GM19023 (cell line): ENCODE results near the gene TSPAN3.

Experiments
- ATAC-seq: cut with Tn5 transposase; IDR thresholded peaks from one replicate; pipeline ENCODE4 v1.9.1; 2021; ENCODE audit warnings: mild to moderate bottlenecking, moderate library complexity; ENCODE audit not compliant: unreplicated experiment

The TSPAN3 gene

DNA sequence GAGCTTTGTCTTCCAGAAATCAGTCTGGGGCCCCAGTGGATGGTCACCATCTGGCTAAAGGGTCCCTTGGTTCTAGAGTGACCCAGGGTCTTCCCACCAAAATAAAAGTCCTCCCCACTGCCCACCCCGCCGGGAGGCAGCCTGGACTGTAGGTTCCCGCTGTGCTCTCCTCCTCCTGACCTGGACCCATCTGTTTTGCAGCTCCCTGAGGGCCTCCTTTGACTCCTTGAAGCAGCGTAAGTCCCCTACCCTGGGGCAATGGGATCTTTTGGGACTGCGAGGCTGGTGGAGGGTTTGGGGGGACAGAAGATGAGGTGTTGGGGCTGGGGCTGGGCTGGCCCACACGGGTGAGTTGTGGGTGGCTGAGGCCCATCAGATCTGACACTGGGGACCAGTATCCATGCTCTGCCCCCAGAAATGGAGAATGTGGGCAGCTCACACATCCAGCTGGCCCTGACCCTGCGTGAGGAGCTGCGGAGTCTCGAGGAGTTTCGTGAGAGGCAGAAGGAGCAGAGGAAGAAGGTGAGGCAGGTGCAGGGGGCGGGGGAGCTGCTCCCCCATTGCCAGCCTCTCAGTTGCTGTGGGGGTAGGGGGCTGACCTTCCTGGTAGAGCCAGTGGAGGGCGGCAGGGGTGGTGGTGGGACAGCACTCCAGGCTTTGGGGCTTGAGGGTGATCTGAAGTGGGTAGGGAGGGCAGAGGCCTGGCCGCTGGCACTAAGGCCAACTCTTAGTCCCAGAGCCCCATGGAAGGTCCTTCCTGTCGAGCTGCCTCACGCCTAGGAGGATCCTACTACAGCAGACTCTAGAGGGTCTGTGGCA, 45.6 kb downstream of the TSPAN3 start:
- ATAC-seq, result no peak

DNA sequence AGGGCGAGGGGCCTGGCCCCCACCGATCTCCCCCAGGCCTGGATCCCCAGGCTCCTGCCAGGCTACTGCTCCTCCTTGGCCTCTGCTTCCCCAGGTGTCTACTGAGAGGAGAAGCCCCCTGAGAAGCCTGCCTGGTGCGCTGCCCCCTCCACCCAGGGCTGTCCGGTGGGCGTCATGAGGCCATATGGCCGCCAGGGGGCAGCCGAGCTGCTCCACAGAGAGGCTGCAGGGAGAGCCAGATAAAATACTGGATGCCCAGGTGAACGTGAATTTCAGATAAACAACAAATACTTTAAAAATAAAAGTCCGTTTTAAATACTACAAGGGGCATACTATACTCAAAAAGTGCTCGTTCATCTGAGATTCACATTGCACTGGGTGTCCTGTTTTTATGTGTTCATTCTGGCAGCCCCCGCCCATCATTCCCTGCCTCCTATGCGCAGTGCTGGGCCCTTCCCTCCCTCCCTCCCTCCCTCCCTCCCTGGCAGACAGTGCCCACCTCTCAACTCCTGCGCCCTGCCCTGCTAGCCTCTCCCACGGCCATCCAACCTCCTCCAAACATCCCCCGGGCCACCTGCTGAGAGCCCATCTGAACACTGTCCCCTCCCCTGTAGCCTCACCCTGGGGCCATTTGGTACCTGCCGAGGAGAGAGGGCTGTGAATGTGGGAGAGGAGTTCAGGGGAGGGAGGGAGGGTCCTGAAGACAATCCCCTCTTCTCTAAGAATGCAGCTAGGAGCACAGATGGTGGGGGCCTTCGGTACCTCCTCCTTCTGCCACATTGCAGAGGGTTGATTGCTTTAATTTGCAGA, 46.4 kb downstream of the TSPAN3 start:
- ATAC-seq, result no peak

DNA sequence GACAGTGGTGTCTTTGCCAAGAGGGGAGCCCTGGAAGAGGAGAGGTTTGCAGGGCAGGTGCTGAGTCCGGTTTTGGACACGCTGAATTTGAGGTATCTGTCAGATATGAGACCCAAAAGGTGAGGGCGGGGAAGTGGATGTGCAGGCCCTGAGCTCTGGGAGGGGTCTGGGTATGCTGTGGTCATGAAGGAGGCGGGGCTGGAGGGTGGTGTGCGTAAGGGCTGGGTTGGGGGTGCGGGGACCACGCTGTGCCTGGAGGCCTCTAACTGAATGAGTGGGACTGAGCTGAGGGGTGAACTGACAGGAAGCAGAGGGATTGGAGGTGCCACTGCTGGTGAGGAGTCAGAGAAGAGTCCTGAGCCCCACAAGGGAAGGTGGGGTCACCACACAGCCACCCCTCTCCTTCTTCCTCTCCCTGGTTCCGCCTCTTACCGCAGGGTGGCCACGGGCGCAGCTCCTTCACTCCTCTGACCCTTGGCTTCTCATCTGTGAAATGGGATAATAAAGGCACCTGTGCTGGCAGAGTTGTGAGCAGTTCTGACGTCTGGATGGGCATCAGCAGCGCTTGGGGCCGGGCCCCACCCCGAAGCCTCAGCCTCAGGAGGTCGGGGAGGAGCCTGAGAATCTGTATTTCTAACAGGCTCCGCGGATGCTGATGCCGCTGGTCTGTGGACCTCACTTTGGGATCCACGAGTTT, 47.2 kb downstream of the TSPAN3 start:
- ATAC-seq, result no peak

DNA sequence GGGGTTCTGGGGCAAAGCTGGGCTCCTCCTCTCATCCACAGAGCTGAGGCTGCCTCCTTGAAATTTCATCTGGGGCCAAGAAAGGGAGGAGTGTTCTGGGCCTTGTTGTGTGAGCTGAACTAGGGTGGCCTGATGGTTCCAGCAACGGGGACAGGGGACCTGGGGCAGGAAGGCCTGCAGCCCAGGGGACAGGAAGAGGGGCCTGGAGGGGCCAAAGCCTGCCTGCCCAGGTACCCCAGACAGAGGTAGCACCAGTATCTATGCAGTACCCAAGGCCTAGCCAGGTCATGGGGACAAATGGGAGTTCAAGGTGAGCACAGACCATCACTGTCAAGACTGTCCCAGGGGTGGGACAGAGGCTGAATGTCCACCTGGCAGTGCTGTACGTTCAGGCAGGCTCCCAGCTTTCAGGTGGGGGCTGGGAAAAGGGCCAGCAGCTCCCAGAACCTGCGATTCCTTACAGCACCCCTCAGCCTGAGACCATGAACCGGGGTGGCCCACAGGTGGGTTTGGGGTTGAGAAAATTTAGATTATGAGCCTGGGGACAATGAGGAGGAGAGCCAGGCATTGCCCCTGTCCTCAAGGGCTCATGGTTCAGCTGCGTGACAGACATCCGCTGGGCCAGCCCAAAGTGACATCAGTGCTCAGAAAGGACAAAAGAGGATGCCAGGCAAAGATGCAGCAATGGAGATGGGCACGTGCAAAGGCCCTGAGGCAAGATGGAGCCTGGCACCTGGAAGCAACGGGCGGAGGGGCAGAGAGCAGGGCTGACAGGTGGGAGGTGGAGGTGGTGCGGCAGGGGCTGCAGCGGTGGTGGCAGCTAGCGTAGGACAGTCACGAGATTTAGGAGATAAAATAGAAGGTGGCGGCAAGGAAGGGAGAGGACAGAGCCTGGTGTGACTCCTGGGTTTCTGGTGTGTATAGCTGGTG, 48.0 kb downstream of the TSPAN3 start:
- ATAC-seq, result no peak

DNA sequence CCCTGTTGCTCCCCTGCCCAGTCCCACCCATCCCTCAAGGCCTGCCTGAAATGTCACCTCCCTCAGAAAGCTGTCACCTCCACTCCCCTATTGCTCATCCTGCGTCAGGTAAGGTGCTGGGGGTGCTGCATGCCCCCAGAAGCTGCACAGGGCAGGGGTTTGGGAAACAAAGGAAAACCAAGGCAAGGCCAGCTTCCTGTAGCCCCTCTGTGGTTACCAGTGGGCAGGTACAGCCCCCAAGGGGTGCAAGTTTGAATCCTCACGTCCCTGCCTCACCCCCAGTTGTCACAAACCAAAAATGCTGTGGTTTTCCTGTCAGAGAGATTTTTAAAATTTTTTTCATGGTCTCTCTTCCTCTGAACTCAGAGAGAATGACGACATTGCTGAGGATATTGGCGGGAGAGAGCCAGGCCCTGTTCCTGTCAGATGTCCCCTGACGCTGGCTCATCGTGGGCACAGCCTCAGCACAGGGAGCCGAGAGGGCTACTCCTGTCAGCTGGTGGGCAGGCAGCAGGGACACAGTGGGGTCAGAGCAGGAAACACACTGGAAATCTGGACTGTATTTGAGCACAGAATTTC, 49.0 kb downstream of the TSPAN3 start:
- no peak for ATAC-seq

DNA sequence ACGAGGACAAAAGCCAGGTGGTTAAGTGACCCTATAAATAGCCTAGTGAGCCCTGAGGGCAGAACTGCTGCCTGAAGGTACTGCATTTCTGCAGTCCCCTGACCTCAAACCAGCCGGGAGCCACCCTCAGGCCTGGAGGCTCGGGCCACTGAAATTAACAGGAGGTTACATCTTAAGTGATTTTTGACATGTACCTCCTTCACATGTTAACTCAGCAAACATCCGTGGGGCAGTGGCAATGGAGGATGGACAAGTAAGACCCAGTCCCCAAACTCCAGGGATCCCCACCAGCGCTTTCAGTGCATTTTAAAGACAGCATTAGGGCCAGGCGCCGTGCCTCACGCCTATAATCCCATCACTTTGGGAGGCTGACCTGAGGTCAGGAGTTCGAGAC, 49.8 kb downstream of the TSPAN3 start:
- ATAC-seq, result no peak

DNA sequence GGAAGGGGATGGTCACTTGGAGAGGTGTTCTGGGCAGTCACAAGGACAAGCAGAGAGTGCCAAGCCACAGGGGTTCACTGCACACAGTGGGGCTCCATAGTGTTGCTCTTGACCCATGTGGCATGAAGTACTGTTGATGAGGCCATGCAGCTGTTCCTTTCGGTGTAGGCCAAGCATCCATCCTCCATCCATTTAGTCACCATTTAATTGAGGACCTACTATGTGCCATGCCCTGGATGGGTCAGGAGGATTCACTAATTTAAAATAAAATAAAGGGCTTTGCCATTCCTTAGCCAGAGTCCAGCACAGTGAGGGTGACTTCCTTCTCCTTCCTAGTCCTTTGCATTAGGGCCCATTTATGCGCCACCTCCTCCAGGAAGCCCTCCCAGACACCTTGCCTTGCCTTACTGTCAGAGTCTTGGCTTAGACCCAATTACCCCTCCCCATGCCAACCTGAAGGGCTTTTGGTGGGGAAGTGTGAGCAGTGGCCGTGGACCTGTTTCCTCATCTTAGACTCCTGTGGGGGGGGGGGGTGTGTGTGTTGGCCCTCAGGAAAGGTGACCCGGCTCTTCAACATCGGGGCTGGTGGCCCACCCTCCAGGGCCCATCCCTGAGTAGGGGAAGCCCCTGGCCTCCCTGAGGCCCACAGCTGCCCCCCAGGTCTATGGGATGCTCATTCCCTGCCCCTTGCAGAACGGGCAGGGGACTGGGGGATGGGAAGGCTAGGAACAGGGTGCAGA, 50.4 kb downstream of the TSPAN3 start:
- ATAC-seq, result no peak

DNA sequence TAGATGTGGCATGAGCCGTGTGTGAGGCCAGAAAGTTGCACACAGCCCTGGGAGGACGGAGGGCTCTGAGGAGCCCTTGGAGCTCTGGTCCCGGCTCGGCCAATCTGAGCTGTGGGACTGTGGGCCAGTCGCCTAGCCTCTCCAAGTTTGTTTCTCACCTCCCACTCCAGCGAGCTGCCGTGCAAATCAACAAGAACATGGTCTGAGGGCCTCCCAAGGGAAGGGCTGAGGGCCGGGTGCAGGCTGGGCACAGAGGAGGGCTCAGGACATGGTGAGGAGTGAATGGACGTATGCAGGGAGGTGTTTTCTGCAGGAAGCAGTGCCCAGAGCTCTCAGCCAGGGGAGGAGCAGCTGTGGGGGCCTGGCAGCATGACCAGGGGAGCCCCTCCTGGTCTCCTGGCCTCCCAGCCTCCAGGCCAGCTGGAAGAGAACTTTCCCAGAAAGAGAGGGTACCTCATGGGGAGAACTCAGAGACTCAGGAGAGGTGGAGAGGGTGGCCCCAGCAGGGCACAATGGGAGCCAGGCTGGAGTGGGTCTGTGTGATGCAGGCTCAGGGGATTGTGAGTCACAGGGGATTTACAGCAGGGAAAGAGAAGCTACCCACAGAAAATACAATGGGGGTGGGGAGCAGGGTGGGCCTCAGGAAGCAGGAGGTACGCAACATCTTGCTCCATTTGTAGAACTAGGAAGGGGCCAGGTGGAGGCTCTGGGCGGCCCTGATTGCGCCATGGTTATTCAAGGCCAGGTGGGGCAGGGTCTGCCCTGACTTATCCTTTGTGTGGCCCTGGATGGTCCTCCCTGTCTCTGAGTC, 51.2 kb downstream of the TSPAN3 start:
- no peak for ATAC-seq

DNA sequence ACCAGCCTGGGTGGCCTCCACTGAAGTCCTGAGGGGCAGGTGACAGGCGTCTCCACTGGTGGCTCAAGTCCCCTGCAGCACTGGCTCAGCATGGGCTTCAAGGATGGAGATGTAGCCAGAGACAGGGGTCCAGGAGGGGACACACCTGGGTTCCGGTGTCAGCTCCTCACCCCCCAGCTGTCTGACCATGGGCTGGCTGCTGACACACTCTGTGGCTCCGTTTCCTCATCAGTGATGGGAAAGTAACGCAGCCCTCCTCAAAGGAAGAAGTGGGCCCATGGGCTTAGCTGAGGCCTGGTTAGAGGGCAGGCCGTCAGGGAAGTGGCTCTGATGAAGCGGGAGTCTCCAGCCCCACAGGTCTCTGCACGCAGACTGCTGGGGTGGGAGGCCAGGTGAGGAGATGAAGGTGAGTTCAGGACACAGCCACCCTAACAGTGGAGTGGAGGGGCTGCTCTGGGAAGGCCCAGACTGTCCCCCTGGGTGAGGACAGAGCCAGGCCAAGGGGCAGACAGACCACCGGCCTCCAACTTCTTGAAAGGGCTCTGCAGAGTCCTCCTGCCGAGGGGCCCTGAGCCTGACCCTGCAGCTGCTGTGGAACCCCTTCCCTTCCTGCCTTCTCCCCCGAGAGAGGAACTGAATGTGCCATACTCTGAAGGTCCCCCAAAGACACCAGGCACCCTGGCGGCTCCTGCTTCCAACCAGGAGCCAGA, 52.0 kb downstream of the TSPAN3 start:
- ATAC-seq, result no peak

DNA sequence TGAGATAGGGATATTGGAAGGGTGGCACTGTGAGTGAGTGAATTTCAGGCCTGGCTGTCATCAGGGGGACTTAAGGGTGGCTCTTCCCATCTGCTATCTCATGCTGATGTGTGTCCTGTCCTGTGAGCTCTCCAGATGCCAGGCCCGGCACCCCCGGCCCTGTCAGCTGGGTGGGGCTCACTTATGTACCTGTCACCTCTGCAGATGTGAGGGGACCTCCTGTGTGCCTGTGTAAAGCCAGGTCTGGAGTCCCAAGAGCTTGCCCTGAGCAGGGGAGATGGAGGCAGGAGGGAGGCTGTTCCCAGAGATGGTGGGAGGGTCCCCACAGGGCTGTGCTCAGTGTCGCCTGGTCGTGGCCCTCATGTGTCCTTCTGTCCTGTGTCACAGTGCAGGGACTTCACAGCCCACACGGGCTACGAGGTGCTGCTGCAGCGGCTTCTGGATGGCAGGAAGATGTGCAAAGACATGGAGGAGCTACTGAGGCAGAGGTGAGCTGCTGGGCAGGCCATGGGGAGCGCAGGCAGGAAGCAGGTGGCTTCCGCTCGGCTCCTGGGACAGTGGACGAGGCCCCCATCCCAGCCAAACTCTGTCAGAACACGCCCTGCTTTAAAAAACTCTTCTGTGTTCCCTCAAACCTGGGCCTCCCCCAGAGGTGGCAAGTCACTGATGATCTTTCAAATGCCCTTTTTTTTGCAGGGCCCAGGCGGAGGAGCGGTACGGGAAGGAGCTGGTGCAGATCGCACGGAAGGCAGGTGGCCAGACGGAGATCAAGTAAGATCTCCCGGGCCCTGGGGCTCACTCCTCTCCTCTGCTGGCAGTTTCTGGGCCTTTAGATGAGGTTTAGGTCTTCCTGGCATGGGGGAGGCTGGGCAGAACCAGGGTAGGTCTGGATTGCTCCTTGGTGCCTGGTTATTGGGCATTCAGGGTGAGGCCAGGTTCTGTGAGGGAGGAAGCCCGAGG, 52.9 kb downstream of the TSPAN3 start:
- ATAC-seq, result no peak

DNA sequence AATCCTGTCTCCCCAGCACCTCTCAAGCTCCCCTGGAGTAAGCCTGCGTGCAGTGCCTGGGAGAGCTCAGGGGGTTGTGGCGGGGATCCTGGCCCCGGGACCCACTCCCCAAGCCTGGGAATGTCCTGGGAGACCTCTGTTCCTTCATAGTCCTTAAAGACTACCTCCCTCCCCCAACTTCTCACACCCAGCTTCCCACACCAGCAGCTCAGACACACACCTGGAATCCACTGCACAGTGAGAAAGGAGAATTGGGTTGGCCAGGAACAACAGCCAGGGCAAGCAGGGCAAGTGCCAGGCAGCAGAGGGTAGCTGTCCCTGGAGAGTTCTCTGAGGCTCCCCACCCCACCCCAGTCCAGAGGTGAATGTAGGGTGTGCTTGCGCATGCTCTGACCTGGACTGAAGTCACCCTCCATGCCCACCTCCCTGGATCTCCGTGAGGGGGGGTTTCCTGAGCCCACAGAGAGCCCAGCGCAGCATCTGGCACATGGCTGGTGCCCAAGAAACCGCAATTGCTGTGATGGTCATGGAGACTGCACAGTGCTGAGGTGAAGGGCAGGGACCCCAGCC, 53.7 kb downstream of the TSPAN3 start:
- ATAC-seq, result no peak

DNA sequence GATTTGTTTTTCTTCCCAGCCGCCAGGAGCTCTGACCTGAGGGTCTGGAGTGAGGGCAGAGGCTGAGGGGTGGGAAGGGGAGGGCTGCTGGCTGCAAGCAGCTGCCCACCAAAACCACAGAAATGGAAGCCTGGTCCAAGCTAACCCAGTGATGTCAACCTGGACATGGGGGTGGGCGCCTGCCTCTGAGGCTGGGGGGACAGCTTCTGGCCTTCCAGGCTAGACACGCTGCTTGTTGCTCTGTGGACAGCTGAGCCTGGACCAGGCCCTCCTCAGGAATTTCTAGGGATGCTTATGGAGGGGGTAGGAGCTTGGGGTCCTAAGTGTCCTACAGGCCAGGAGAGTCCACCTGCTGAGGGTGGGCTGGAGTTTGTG, 54.6 kb downstream of the TSPAN3 start:
- no peak for ATAC-seq

DNA sequence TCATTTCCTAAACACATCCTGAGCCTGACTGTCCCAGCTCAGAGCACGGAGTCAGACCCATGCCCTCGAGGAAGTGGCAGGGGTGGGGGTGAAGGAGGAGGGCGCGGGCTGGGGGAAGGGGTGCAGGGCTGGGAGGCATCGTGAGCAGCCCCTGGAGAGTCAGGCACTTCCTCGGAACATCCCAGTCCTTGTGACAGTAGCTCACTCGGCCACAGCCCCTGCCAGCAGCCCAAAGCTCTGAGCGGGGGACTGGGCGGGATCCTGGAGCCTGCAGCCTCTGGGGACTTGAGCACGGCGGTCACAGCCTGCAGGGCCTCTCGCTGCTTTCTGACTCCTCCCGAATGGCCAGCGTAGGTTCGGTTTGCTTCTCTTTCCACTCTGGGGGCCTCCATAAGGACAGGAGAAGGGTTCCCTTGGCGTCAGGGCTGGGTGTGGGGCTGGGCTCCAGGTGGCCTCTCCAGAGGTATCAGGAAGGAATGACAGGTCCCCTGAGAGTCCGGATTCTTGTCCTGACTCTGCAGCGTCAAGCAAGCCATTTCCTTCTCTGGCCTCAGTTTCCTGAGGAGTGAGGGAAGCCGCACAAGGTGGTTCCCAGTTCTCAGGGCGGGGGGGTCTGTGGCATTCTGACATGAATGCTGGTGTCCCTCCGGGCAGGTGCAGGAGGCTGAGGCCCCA, 55.1 kb downstream of the TSPAN3 start:
- no peak for ATAC-seq

DNA sequence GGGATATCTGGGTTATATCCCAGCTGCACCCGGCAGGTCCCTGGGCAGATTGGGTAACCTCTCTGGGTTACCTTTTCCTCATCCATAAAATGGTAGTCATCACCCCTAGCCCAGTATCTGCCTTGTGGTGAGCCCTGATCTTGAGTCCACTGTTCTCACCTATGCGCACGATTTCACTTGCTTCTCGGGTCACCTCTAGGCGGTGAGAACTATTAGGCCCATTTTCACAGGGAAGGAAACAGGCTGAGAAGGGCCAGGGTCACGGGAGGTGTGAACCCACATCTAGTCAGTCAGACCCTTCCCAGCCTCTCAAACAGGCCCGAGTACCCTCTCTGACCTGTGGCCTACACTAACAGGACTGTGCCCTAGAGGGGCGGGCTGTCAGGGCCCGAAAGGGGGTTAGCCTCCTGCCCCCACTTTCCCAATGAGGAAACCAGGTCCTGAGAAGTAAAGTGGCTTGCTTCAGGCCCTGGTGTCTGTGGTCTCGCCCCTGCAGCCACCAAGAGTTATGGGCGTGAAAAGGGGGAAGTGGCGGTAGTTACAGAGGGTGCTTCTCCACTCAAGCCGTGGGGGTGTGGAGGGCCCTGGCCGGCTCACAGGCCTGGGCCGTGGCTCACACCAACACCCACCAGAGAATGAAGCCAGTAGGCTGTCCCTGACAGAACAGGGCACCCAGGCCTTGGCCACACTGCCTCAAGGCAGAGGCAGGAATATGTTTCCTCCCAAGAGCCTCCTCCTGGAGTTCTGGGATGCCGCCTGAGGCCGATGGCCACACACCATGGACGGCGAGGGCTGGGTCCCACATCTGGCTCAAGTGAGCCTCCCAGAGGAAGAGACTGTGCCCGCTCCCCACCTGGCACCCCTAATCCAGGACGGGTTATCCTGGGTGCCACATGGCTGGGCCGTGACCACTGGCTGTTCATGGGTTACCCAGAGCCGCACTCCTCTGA, 56.5 kb downstream of the TSPAN3 start:
- peak; percentile 54 for ATAC-seq

DNA sequence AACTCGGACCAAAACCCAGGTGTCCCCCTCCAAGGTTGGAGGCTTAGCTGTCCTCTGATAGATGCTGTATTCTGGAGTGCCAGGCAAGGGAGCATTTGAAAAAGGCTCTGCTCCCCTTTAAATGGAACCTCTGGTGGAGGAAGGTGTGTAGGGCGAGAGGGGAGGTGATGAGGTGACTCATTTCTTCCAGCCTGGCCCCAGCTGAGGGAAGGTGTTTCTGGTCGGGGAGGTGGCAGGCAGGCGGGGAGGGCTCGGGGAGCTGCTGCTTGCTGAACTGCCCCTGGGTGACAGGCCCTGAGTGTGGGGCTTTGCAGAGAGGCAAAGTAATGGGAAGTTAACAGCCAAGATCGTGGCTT, 57.2 kb downstream of the TSPAN3 start:
- peak; percentile 38 for ATAC-seq
